ENCODE results near the gene RAD51C. TPM values are rescaled to one million over a fixed set of nuclear protein-coding genes. Genes with fewer than 3 reads are reported as not detected.
A peak's percentile ranks its signal among the peaks of the same experiment; 100 is the strongest.

The RAD51C gene
- total and polyA plus RNA-seq, 9 of the 15 experiments (the other 6 are each of a cell fraction or from before 2014, with no cell fraction given): 93.9 to 341 (median 135) TPM

DNA sequence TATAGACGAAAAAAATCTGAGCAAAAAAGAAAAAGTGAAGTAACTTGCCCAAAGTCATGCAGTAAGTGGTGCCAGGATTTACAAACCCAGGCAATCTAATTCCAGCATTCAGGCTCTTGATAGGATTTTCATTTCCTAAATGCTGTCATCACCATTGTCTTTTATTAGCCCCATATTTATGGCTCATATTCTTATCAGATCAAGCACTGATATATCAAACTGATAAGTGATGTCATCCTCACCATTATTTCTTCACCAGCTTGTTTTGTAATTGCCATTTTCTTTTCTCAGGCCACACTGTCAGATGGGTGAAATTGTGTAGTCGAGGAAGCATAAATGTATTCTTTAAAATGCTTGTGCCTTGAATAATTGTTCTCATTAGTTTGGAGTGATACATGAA is 1.3 kb downstream of the RAD51C start (continued):
- TF ChIP-seq ZBTB11 (CRISPR knock-in tag; IDR thresholded peaks at IDR 0.05): peak in 1 of 3 experiments; percentile 12; a peak in 1 of 6 replicates
- no peak for TF ChIP-seq ATF1 (CRISPR knock-in tag; IDR thresholded peaks at IDR 0.05)
- peak; percentile 41; the same call in 1 of the 2 replicates for TF ChIP-seq ATF1 (tag; IDR thresholded peaks at IDR 0.05)
- TF ChIP-seq DACH1 (IDR thresholded peaks at IDR 0.05; ENCODE audit: partially characterized antibody): peak; percentile 57
- TF ChIP-seq ATF3 (IDR thresholded peaks at IDR 0.05): peak; percentile 66
- no peak for TF ChIP-seq ATF3 (CRISPR knock-in tag; conservative IDR thresholded peaks at IDR 0.05)
- 0 out of 2 replicates have a peak, but pooled peaks have one; percentile 18 for TF ChIP-seq POLR2H (tag; IDR thresholded peaks at IDR 0.05; ENCODE audit: low read depth)
- TF ChIP-seq, protein P1, sequence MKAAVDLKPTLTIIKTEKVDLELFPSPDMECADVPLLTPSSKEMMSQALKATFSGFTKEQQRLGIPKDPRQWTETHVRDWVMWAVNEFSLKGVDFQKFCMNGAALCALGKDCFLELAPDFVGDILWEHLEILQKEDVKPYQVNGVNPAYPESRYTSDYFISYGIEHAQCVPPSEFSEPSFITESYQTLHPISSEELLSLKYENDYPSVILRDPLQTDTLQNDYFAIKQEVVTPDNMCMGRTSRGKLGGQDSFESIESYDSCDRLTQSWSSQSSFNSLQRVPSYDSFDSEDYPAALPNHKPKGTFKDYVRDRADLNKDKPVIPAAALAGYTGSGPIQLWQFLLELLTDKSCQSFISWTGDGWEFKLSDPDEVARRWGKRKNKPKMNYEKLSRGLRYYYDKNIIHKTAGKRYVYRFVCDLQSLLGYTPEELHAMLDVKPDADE (conservative IDR thresholded peaks at IDR 0.05; ENCODE audit: control insufficient read depth, low read depth, low read length): no peak

All from K562 (cell line).